Right ventricle myocardium inferior (tissue), 1 donor: ENCODE measurements around the gene HABP2. TPM values are rescaled to one million over a fixed set of nuclear protein-coding genes. Genes with fewer than 3 reads are reported as not detected.

ENCODE experiments used
- ATAC-seq: fragments of 200-7000 bp; cut with Tn5 transposase; one replicate; pipeline ENCODE4 v1.9.1; 2020; ENCODE audit warnings: mild to moderate bottlenecking, moderate library complexity
- DNase-seq: peaks from one replicate; pipeline ENCODE4 v3.0.0; 2021; ENCODE audit errors: missing footprints
- intact Hi-C: fragments of 100-400 bp; cut with DNase I; formaldehyde crosslinking; loops from one replicate; pipeline ENCODE4 v1.11.0; 2022
- total RNA-seq: library from RNA; stranded (reverse); fragmentation: NEBNext Ultra II Directional; extraction: Animal tissue kit (Norgen Biotek cat#: 25700); gene quantifications from one replicate; pipeline ENCODE4 v1.2.1, GENCODE V29; 2021
- donor health status: DM: no; HTN: yes; CAD: no; lungs with severe emphysema.

Gene HABP2
- total RNA-seq, 1 donor from 2014 or later = not detected

GRCh38 chr10:113524120-113524519 is 28.7 kb upstream of the HABP2 start:
- intact Hi-C loops = loop anchor here (5.0 kb wide), 2 partner anchors 72 to 802 kb away; no protein-coding TSS in a partner anchor
- ATAC-seq (no peak), DNase-seq (no peak)

- ATAC-seq (no peak), DNase-seq (no peak)
- intact Hi-C loops = loop anchor here (5.0 kb wide), 2 partner anchors 73 to 803 kb away; no protein-coding TSS in a partner anchor
Observed at GRCh38 chr10:113524539-113525490, 28.0 kb upstream of the HABP2 start.

- DNase-seq (no peak), ATAC-seq (no peak)
- intact Hi-C loops = no loop called here
Observed at GRCh38 chr10:113525713-113526112, 27.1 kb upstream of the HABP2 start.

- intact Hi-C loops = no loop called here
- ATAC-seq (no peak), DNase-seq (no peak)
Observed at GRCh38 chr10:113527211-113527906, 25.5 kb upstream of the HABP2 start.

- no peak for ATAC-seq
- DNase-seq = no peak
- intact Hi-C loops = no loop called here
Observed at GRCh38 chr10:113528876-113529275, 24.0 kb upstream of the HABP2 start.

- intact Hi-C loops = no loop called here
- no peak for DNase-seq
- ATAC-seq = no peak
Observed at GRCh38 chr10:113529575-113529974, 23.3 kb upstream of the HABP2 start.

GRCh38 chr10:113530476-113530875 is 22.4 kb upstream of the HABP2 start:
- intact Hi-C loops = no loop called here
- DNase-seq (no peak), ATAC-seq (no peak)

- DNase-seq (no peak), ATAC-seq (no peak)
- intact Hi-C loops = no loop called here
Observed at GRCh38 chr10:113532724-113533123, 20.1 kb upstream of the HABP2 start.

- intact Hi-C loops = no loop called here
- DNase-seq (no peak), ATAC-seq (no peak)
Observed at GRCh38 chr10:113533801-113534200, 19.1 kb upstream of the HABP2 start.

- intact Hi-C loops = no loop called here
- ATAC-seq (no peak), DNase-seq (no peak)
Observed at GRCh38 chr10:113534423-113534822, 18.4 kb upstream of the HABP2 start.

- ATAC-seq (no peak), DNase-seq (no peak)
- intact Hi-C loops = no loop called here
Observed at GRCh38 chr10:113537672-113538071, 15.2 kb upstream of the HABP2 start.

GRCh38 chr10:113538151-113538550 is 14.7 kb upstream of the HABP2 start:
- intact Hi-C loops = no loop called here
- ATAC-seq (no peak), DNase-seq (no peak)

GRCh38 chr10:113539789-113540188 is 13.1 kb upstream of the HABP2 start:
- DNase-seq (no peak), ATAC-seq (no peak)
- intact Hi-C loops = no loop called here

- ATAC-seq (peak; percentile 26), DNase-seq (no peak)
- intact Hi-C loops = no loop called here
Observed at GRCh38 chr10:113540845-113541548, 11.9 kb upstream of the HABP2 start.

GRCh38 chr10:113541549-113541927 is 11.3 kb upstream of the HABP2 start:
- ATAC-seq (peak; percentile 49), DNase-seq (no peak)
- intact Hi-C loops = no loop called here

GRCh38 chr10:113543107-113543955 is 9.5 kb upstream of the HABP2 start:
- intact Hi-C loops = no loop called here
- no peak for ATAC-seq
- DNase-seq = no peak

GRCh38 chr10:113544392-113544791 is 8.5 kb upstream of the HABP2 start:
- ATAC-seq = no peak
- no peak for DNase-seq
- intact Hi-C loops = no loop called here

GRCh38 chr10:113547426-113547825 is 5.4 kb upstream of the HABP2 start:
- ATAC-seq (no peak), DNase-seq (no peak)
- intact Hi-C loops = no loop called here

- DNase-seq (no peak), ATAC-seq (no peak)
- intact Hi-C loops = no loop called here
Observed at GRCh38 chr10:113549856-113550255, 3.0 kb upstream of the HABP2 start.
